HepG2 (cell line): Measurements from ENCODE around the gene BATF2. TPM values are rescaled to one million over a fixed set of nuclear protein-coding genes. Genes with fewer than 3 reads are reported as not detected.
A peak's percentile ranks its signal among the peaks of the same experiment; 100 is the strongest.

Experiments used
- ATAC-seq: fragments of 200-7000 bp; cut with Tn5 transposase; 3 replicates; pipeline ENCODE4 v1.9.1; 2020; ENCODE audit warnings: mild to moderate bottlenecking, moderate library complexity
- BruUV-seq: library from RNA; stranded (reverse); fragments of 400-500 nt; replicated peaks from 2 replicates; lab custom pipeline; 2021; lab: Mats Ljungman, UMichigan
- CTCF ChIA-PET: fragments of 300-600 bp; formaldehyde crosslinking; extraction: SDS; loops from one replicate; lab custom pipeline; 2021; ENCODE audit warnings: low total read pairs, inconsistent platforms, low intra/inter-chr PET ratio; lab: Yijun Ruan, JAX
- POLR2A ChIA-PET: fragments of 350-600 bp; sonication (Branson Sonifier 250); formaldehyde crosslinking; loops from one replicate; lab custom pipeline; 2020; ENCODE audit warnings: antibody characterized with exemption, inconsistent platforms; lab: Yijun Ruan, JAX
- DNase-seq: peaks from one replicate; pipeline ENCODE4 v3.0.0-alpha.2; 2015; ENCODE audit warnings: low spot score
- FAIRE-seq: peaks from 3 replicates; lab custom pipeline; 2011; peaks lifted over from hg19 to GRCh38; lab: Jason Lieb, UNC
- H2AFZ ChIP-seq: one replicate; pipeline ENCODE4 v1.6.1; 2011; ENCODE audit warnings: low read length, inconsistent platforms
- H3K27ac ChIP-seq: fragments of 300-600 bp; 3 replicates; pipeline ENCODE4 v1.8.0; 2011; ENCODE audit warnings: mixed run types, mild to moderate bottlenecking, mixed read lengths, low read length, inconsistent platforms; ENCODE audit not compliant: insufficient read depth; ENCODE audit errors: extremely low read length
- H3K27me3 ChIP-seq, 2 experiments: fragments of 200-600 bp in 1 of 2; 2 replicates in 1 of 2; 3 replicates in 1 of 2; pipeline versions ENCODE4 v1.6.0 to v1.8.0; 2011; ENCODE audit warnings: low read length in 2 of 2, mild to moderate bottlenecking in 2 of 2, moderate library complexity in 2 of 2, inconsistent platforms in 1 of 2; ENCODE audit not compliant: insufficient read depth in 2 of 2, control insufficient read depth in 1 of 2
- H3K36me3 ChIP-seq, 2 experiments: fragments of 200-600 bp in 1 of 2; replicated peaks in 1 of 2; 2 replicates in 1 of 2; 3 replicates in 1 of 2; pipeline versions ENCODE4 v1.5.1 to v1.8.0; 2011; ENCODE audit warnings: low read length in 2 of 2, inconsistent platforms in 1 of 2; ENCODE audit not compliant: insufficient read depth in 2 of 2, control insufficient read depth in 1 of 2
- H3K4me1 ChIP-seq: 2 replicates; pipeline ENCODE4 v1.5.1; 2012; ENCODE audit warnings: low read length, inconsistent platforms; ENCODE audit not compliant: insufficient read depth
- H3K4me2 ChIP-seq: 2 replicates; pipeline ENCODE4 v1.6.0; 2011; ENCODE audit warnings: low read depth, low read length, inconsistent platforms
- H3K4me3 ChIP-seq, 3 experiments: fragments of 200-600 bp in 1 of 3; sonication (generic), shearing (Covaris generic) in 1 of 3; replicated peaks in 1 of 3; 2 replicates each; pipeline ENCODE4 v1.5.1; 2011 to 2016; ENCODE audit warnings: low read length in 3 of 3, inconsistent platforms in 2 of 3, low read depth in 2 of 3, mild to moderate bottlenecking in 2 of 3, control low read depth in 1 of 3, mixed read lengths in 1 of 3; ENCODE audit not compliant: insufficient read depth in 1 of 3
- H3K79me2 ChIP-seq: one replicate; pipeline ENCODE4 v1.6.1; 2011; ENCODE audit warnings: low read length, inconsistent platforms; ENCODE audit not compliant: insufficient read depth
- H3K9ac ChIP-seq: 2 replicates; pipeline ENCODE4 v1.6.0; 2011; ENCODE audit warnings: mild to moderate bottlenecking, low read depth, low read length, inconsistent platforms; ENCODE audit not compliant: insufficient read depth
- H3K9me3 ChIP-seq: 2 replicates; pipeline ENCODE4 v1.5.1; 2012; ENCODE audit warnings: mild to moderate bottlenecking, low read length
- H4K20me1 ChIP-seq: 2 replicates; pipeline ENCODE4 v1.6.0; 2011; ENCODE audit warnings: inconsistent platforms, mild to moderate bottlenecking, low read length, moderate library complexity; ENCODE audit not compliant: insufficient read depth
- CEBPB ChIP-seq: IDR thresholded peaks from 2 replicates; pipeline ENCODE4 v1.6.1; 2011; ENCODE audit warnings: low read depth, low read length, improper control_type of control experiment, borderline replicate concordance
- DMTF1 ChIP-seq: sonication (generic); formaldehyde crosslinking; IDR thresholded peaks from 2 replicates; pipeline ENCODE4 v1.4.0; 2020; ENCODE audit warnings: mild to moderate bottlenecking, missing genetic modification reagents
- ERF ChIP-seq: IDR thresholded peaks from 2 replicates; pipeline ENCODE4 v1.6.1; 2018; ENCODE audit warnings: missing biosample characterization, missing genetic modification reagents
- KDM2A ChIP-seq: sonication (generic); formaldehyde crosslinking; IDR thresholded peaks from 2 replicates; pipeline ENCODE4 v1.4.0; 2020; ENCODE audit warnings: low read depth, missing genetic modification reagents, borderline replicate concordance
- KDM5B ChIP-seq: sonication (generic); formaldehyde crosslinking; IDR thresholded peaks from 2 replicates; pipeline ENCODE4 v1.4.0; 2020; ENCODE audit warnings: missing genetic modification reagents, mild to moderate bottlenecking, borderline replicate concordance
- MEF2D ChIP-seq: sonication (generic); formaldehyde crosslinking; IDR thresholded peaks from 2 replicates; pipeline ENCODE4 v1.5.1; 2020; ENCODE audit warnings: mild to moderate bottlenecking, missing genetic modification reagents
- MYPOP ChIP-seq: sonication (generic); formaldehyde crosslinking; IDR thresholded peaks from 2 replicates; pipeline ENCODE4 v1.8.1; 2023; ENCODE audit warnings: mild to moderate bottlenecking, moderate library complexity, missing genetic modification reagents
- NFKB2 ChIP-seq: sonication (generic); formaldehyde crosslinking; IDR thresholded peaks from 2 replicates; pipeline ENCODE4 v1.4.0; 2020; ENCODE audit warnings: missing genetic modification reagents, borderline replicate concordance
- TAF1 ChIP-seq: sonication (generic); formaldehyde crosslinking; IDR thresholded peaks from 2 replicates; pipeline ENCODE4 v1.4.0; 2020; ENCODE audit warnings: missing genetic modification reagents
- TRAFD1 ChIP-seq: sonication (generic); formaldehyde crosslinking; IDR thresholded peaks from 2 replicates; pipeline ENCODE4 v1.5.1; 2020; ENCODE audit warnings: missing genetic modification reagents, mild to moderate bottlenecking, borderline replicate concordance
- ZNF597 ChIP-seq: sonication (generic); formaldehyde crosslinking; IDR thresholded peaks from 2 replicates; pipeline ENCODE4 v1.5.0; 2020; ENCODE audit warnings: missing genetic modification reagents
- ZNF768 ChIP-seq: sonication (generic); formaldehyde crosslinking; IDR thresholded peaks from 2 replicates; pipeline ENCODE4 v1.4.0; 2020; ENCODE audit warnings: missing genetic modification reagents
- ZXDC ChIP-seq: sonication (generic); formaldehyde crosslinking; IDR thresholded peaks from 2 replicates; pipeline ENCODE4 v1.5.0; 2020; ENCODE audit warnings: mild to moderate bottlenecking, missing genetic modification reagents
- WGBS: methylation state at CpG from one replicate; pipeline ENCODE4 v1.1.6; 2017; ENCODE audit warnings: low lambda C conversion rate; 5-methylcytosine and 5-hydroxymethylcytosine counted together
- in situ Hi-C: cut with HindIII; loops from 2 replicates; pipeline ENCODE4 v1.10.0; 2017; ENCODE audit warnings: low pct_unique_long_range_greater_than_20kb; ENCODE audit not compliant: extremely low pct_ligation_motif_present
- intact Hi-C: fragments of 100-400 bp; cut with micrococcal nuclease; formaldehyde crosslinking; loops from one replicate; pipeline ENCODE4 v1.10.0; 2022; ENCODE audit not compliant: unreplicated experiment
- polyA plus RNA-seq, 8 experiments: library from polyadenylated mRNA; depleted of rRNA in 3 of 8; stranded (reverse) in 7 of 8; unstranded in 1 of 8; fragments of >200 nt; fragmentation: Illumina TruSeq in 4 of 8; extraction: Trizol in 4 of 8; gene quantifications; 2 replicates each; pipeline versions ENCODE4 v1.2.1 to v1.2.3, GENCODE V29; 2011 to 2016; ENCODE audit warnings: low read depth in 4 of 8, missing spikeins in 1 of 8, mixed read lengths in 1 of 8; ENCODE audit not compliant: insufficient read depth in 1 of 8
- total RNA-seq, 5 experiments: library from RNA; depleted of rRNA; stranded (reverse); fragments of >200 nt; fragmentation: Illumina TruSeq; extraction: Trizol; gene quantifications; 2 replicates each; pipeline ENCODE4 v1.2.3, GENCODE V29; 2016; ENCODE audit warnings: low read depth in 1 of 5

BATF2 gene
- total and polyA plus RNA-seq, 2 of the 13 experiments (the other 11 are each of a cell fraction or from before 2014, with no cell fraction given) = 2.8 to 3.9 TPM

GRCh38 chr11:65016705-65017104 is 19.9 kb upstream of the BATF2 start (continued):
- TF ChIP-seq ERF (CRISPR knock-in tag) = no peak
- TF ChIP-seq KDM2A (CRISPR knock-in tag) = no peak
- TF ChIP-seq MEF2D (CRISPR knock-in tag) = no peak
- 0 out of 2 replicates have a peak, but pooled peaks have one; percentile 16 for TF ChIP-seq KDM5B
- peak; percentile 40; the same call in 1 of the 2 replicates for TF ChIP-seq ZNF768 (CRISPR knock-in tag)
- no peak for TF ChIP-seq MYPOP
- TF ChIP-seq TRAFD1 (CRISPR knock-in tag) = no peak
- no peak for TF ChIP-seq ZNF597 (CRISPR knock-in tag)

- 39% methylated on average over 15 of the region's 23 CpGs for WGBS
- Histone ChIP-seq H4K20me1 (no peaks in the 10 kb centered on the region), H3K79me2 (no peaks in the 10 kb centered on the region), H3K27me3 (no peaks in the 10 kb centered on the region), H3K4me2 (peak overlapping the region; percentile 80), H3K36me3 (no peaks in the 10 kb centered on the region), H2AFZ (no peak overlapping the region), H3K4me1 (peaks cover 39% of the 10 kb centered on the region), H3K9me3 (no peaks in the 10 kb centered on the region), H3K27ac (peak overlapping the region; percentile 72), H3K9ac (peak overlapping the region; percentile 68), H3K4me3 (peak overlapping the region; percentile 77 to 81 (median 80))
- ChIA-PET POLR2A (interaction anchor here (1.2 to 3.2 kb wide), 22 partner anchors 10 to 236 kb away, joined by 3 to 42 read pairs (median 5); partner anchors contain the start of genes BATF2, CAPN1, FAU and GPHA2), CTCF (interaction anchor here (1.1 to 1.8 kb wide), 5 partner anchors 13 to 103 kb away, joined by 3 to 9 read pairs (median 5); partner anchors contain the start of genes SNX15 and ZNHIT2)
- intact Hi-C loops (loop anchor here (1.0 to 2.0 kb wide), 2 partner anchors 64 to 167 kb away; no protein-coding TSS in a partner anchor), in situ Hi-C loops (no loop called here)
- BruUV-seq = no TSS peak
- DNase-seq (no peak), ATAC-seq (peak; percentile 29), FAIRE-seq (no peak)
- no peak for TF ChIP-seq NFKB2 (CRISPR knock-in tag)
- TF ChIP-seq CEBPB = no peak
- TF ChIP-seq ZXDC (CRISPR knock-in tag) = no peak; the same call in 1 of the 2 replicates
- TF ChIP-seq DMTF1 (CRISPR knock-in tag) = no peak
- no peak for TF ChIP-seq TAF1 (CRISPR knock-in tag)
Observed at GRCh38 chr11:65014726-65015227, 18.0 kb upstream of the BATF2 start.
